Measurements from ENCODE around the gene TRPT1. TPM values are rescaled to one million over a fixed set of nuclear protein-coding genes. Genes with fewer than 3 reads are reported as not detected.
A peak's percentile ranks its signal among the peaks of the same experiment; 100 is the strongest.

Gene TRPT1
- total RNA-seq, 1 experiment from 2014 or later: 43.1 TPM

GRCh38 chr11:64251753-64252002 is 25.7 kb upstream of the TRPT1 start:
- Mint-ChIP-seq H3K4me1 (ENCODE audit: low read depth, unreplicated experiment) (peaks cover 11% of the 10 kb centered on the region), H3K4me3 (ENCODE audit: low read depth, unreplicated experiment) (peak overlapping the region; percentile 90), H3K27ac (ENCODE audit: unreplicated experiment) (peak overlapping the region; percentile 74), H3K27me3 (ENCODE audit: unreplicated experiment) (no peaks in the 10 kb centered on the region), H3K36me3 (ENCODE audit: insufficient read depth, unreplicated experiment) (peaks cover 72% of the 10 kb centered on the region), H3K9me3 (ENCODE audit: low read depth, unreplicated experiment) (no peaks in the 10 kb centered on the region)
- CTCF ChIA-PET: interaction anchor here (0.9 to 1.8 kb wide), 6 partner anchors 10 to 53 kb away, joined by 3 to 16 read pairs (median 6); partner anchors contain the start of genes BAD and FKBP2
- no TSS peak for BruUV-seq (replicated peaks)
- DNase-seq: no peak
- intact Hi-C loops (cut with micrococcal nuclease; ENCODE audit: unreplicated experiment): no loop called here
- TF ChIP-seq CTCF (IDR thresholded peaks at IDR 0.05; ENCODE audit: unreplicated experiment): no peak

GRCh38 chr11:64251016-64251752 is 25.2 kb upstream of the TRPT1 start, which contains the start of gene PLCB3:
Gene PLCB3, plus strand, starts transcription at chr11:64251530. Its CDS starts 120 bp downstream, at chr11:64251650.
- intact Hi-C loops (cut with micrococcal nuclease; ENCODE audit: unreplicated experiment): no loop called here
- Mint-ChIP-seq H3K4me1 (ENCODE audit: low read depth, unreplicated experiment) (peaks cover 11% of the 10 kb centered on the region), H3K27me3 (ENCODE audit: unreplicated experiment) (no peaks in the 10 kb centered on the region), H3K9me3 (ENCODE audit: low read depth, unreplicated experiment) (no peaks in the 10 kb centered on the region), H3K27ac (ENCODE audit: unreplicated experiment) (peak within 1 kb of the TSS; percentile 74), H3K4me3 (ENCODE audit: low read depth, unreplicated experiment) (peak within 1 kb of the TSS; percentile 90), H3K36me3 (ENCODE audit: insufficient read depth, unreplicated experiment) (peaks cover 77% of the 10 kb centered on the region)
- DNase-seq: peak; percentile 52
- CTCF ChIA-PET: interaction anchor here (0.9 to 1.8 kb wide), 4 partner anchors 10 to 47 kb away, joined by 3 to 16 read pairs (median 10); partner anchors contain the start of genes BAD and FKBP2
- peak; percentile 91 for TF ChIP-seq CTCF (IDR thresholded peaks at IDR 0.05; ENCODE audit: unreplicated experiment)
- no TSS peak for BruUV-seq (replicated peaks)

GRCh38 chr11:64250415-64251015 is 24.5 kb upstream of the TRPT1 start:
- Mint-ChIP-seq H3K4me3 (ENCODE audit: low read depth, unreplicated experiment) (peak overlapping the region; percentile 90), H3K9me3 (ENCODE audit: low read depth, unreplicated experiment) (no peaks in the 10 kb centered on the region), H3K36me3 (ENCODE audit: insufficient read depth, unreplicated experiment) (peaks cover 83% of the 10 kb centered on the region), H3K4me1 (ENCODE audit: low read depth, unreplicated experiment) (peaks cover 11% of the 10 kb centered on the region), H3K27me3 (ENCODE audit: unreplicated experiment) (no peaks in the 10 kb centered on the region), H3K27ac (ENCODE audit: unreplicated experiment) (no peak overlapping the region)
- intact Hi-C loops (cut with micrococcal nuclease; ENCODE audit: unreplicated experiment): no loop called here
- CTCF ChIA-PET: interaction anchor here (0.6 to 1.1 kb wide), 3 partner anchors 17 to 34 kb away, joined by 3 to 8 read pairs (median 3); partner anchors contain the start of gene BAD
- no peak for TF ChIP-seq CTCF (IDR thresholded peaks at IDR 0.05; ENCODE audit: unreplicated experiment)
- no peak for DNase-seq
- no TSS peak for BruUV-seq (replicated peaks)

GRCh38 chr11:64249563-64250414 is 23.8 kb upstream of the TRPT1 start:
- intact Hi-C loops (cut with micrococcal nuclease; ENCODE audit: unreplicated experiment): loop anchor here (10.0 kb wide), 1 partner anchor 55 kb away; the partner anchor contains the start of genes CATSPERZ and ESRRA
- Mint-ChIP-seq H3K36me3 (ENCODE audit: insufficient read depth, unreplicated experiment) (peaks cover 84% of the 10 kb centered on the region), H3K27ac (ENCODE audit: unreplicated experiment) (peak overlapping the region; percentile 44), H3K4me1 (ENCODE audit: low read depth, unreplicated experiment) (peaks cover 11% of the 10 kb centered on the region), H3K4me3 (ENCODE audit: low read depth, unreplicated experiment) (no peak overlapping the region), H3K27me3 (ENCODE audit: unreplicated experiment) (no peaks in the 10 kb centered on the region), H3K9me3 (ENCODE audit: low read depth, unreplicated experiment) (no peaks in the 10 kb centered on the region)
- BruUV-seq (replicated peaks): no TSS peak
- CTCF ChIA-PET: interaction anchor here (0.6 to 1.1 kb wide), 2 partner anchors 18 to 26 kb away, joined by 3 to 8 read pairs; no protein-coding TSS in a partner anchor
- no peak for DNase-seq
- TF ChIP-seq CTCF (IDR thresholded peaks at IDR 0.05; ENCODE audit: unreplicated experiment): no peak
